Measurements from ENCODE around the gene MTHFD1. TPM values are rescaled to one million over a fixed set of nuclear protein-coding genes. Genes with fewer than 3 reads are reported as not detected.

The MTHFD1 gene
- total RNA-seq, 4 donors from 2014 or later, result 21.5 to 42.0 (median 33.0) TPM

DNA sequence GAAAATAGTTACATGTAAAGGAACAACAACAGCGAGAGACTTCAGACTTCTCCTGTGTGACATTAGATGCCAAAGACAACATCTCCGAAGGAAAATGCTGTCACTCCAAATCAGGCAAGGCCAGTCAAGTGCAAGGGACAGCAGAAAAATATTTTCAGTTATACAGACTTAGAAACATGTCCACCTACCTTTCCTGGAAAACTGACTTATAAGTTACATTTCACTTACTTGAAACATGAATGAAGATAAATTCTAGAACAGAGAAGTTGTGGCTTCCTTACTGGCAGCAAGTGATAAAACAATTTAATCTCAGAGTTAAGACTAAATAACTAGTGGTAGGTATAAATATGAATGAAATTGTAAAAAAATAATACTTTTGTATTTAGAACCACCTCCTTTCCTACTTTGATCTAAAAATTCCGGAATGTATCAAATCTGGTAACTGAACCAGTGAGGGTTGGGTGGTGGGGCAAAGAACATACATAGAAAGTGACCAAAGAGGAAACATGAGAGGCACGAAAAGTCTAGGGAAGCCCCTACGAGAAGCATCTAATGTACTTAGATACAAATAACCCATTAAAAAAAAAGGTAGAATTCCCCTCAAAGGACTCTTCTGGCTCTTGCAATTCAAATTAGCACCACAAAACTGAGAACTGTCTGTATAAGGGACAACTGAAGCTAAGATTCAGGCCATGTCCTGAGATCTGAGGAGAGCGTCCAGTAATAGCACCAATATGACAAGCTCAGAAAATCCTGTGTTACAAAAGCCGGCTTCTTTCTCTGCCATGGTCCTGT, 21.2 kb downstream of the MTHFD1 start:
- H3K27ac ChIP-seq, result no peak overlapping the region
- peaks cover 31% of the 10 kb centered on the region for H3K36me3 ChIP-seq
- H3K4me1 ChIP-seq, result no peaks in the 10 kb centered on the region
- H3K27me3 ChIP-seq, result no peaks in the 10 kb centered on the region
- DNase-seq (ENCODE audit: low spot score in 2 of 2), result no peak
- no peak overlapping the region for H3K4me3 ChIP-seq
- H3K9me3 ChIP-seq, result no peaks in the 10 kb centered on the region
- TF ChIP-seq POLR2AphosphoS5 (IDR thresholded peaks at IDR 0.05), result no peak
- TF ChIP-seq POLR2A (IDR thresholded peaks at IDR 0.05), result no peak
- TF ChIP-seq, protein P1, sequence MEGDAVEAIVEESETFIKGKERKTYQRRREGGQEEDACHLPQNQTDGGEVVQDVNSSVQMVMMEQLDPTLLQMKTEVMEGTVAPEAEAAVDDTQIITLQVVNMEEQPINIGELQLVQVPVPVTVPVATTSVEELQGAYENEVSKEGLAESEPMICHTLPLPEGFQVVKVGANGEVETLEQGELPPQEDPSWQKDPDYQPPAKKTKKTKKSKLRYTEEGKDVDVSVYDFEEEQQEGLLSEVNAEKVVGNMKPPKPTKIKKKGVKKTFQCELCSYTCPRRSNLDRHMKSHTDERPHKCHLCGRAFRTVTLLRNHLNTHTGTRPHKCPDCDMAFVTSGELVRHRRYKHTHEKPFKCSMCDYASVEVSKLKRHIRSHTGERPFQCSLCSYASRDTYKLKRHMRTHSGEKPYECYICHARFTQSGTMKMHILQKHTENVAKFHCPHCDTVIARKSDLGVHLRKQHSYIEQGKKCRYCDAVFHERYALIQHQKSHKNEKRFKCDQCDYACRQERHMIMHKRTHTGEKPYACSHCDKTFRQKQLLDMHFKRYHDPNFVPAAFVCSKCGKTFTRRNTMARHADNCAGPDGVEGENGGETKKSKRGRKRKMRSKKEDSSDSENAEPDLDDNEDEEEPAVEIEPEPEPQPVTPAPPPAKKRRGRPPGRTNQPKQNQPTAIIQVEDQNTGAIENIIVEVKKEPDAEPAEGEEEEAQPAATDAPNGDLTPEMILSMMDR (IDR thresholded peaks at IDR 0.05), result no peak
- TF ChIP-seq EP300 (IDR thresholded peaks at IDR 0.05), result no peak
- WGBS, result 91% methylated on average over 7 of the region's 7 CpGs

DNA sequence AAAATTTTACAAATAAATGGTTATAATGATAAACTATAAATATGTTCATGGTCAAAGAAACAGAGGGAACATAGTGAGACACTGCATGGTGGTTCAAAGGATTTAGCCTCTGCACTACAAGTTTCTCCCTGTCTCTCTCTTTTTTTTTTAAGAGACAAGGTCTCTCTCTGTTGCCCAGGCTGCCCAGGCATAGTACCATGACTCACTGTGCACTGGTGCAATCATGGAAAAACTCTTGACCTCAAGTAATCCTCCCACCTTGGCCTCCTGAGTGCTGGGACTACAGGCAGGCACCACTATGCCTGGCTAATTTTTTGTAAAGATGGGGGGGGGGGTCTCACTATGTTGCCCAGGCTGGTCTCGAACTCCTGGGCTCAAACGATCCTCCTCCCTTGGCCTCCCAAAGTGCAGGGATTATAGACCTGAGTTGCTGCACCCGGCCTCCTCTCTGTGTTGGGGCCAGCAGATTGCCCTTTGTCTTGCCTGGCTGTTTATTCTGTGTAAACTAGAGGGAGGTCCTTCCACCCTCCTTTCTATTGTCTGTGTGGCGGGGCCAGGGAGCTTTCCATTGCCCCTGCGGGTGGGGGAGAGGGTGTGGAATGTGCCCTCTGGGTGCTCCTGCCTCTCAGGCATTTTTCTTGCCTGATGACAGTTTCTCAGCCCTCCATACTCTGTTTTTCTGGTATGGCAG, 22.1 kb downstream of the MTHFD1 start:
- TF ChIP-seq POLR2A (IDR thresholded peaks at IDR 0.05), result no peak
- TF ChIP-seq, protein P1 (IDR thresholded peaks at IDR 0.05), result no peak
- TF ChIP-seq POLR2AphosphoS5 (IDR thresholded peaks at IDR 0.05), result no peak
- no peak for TF ChIP-seq EP300 (IDR thresholded peaks at IDR 0.05)
- H3K4me1 ChIP-seq, result no peaks in the 10 kb centered on the region
- no peak overlapping the region for H3K27ac ChIP-seq
- DNase-seq (ENCODE audit: low spot score in 2 of 2), result no peak
- no peaks in the 10 kb centered on the region for H3K9me3 ChIP-seq
- H3K36me3 ChIP-seq, result peaks cover 27% of the 10 kb centered on the region
- H3K27me3 ChIP-seq, result no peaks in the 10 kb centered on the region
- 92% methylated on average over 5 of the region's 5 CpGs for WGBS
- no peak overlapping the region for H3K4me3 ChIP-seq

DNA sequence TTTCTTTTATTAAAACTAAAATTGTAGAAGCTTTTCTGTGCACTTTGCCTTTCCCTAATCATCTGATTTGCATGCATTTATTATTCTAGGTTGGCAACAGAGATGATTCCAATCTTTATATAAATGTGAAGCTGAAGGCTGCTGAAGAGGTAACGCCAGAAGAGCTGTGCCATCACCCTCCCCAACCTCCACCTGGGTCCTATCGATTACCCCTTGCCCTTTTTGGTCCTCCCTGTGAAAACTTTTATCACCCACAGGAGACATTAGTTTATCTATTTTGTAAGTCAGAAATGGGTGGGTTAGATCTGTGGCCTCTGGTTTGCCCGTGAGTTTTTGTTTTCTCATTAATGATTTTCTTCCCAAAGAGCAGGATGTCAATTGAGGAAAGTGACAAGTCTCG, 22.8 kb downstream of the MTHFD1 start:
- 96% methylated on average over 4 of the region's 4 CpGs for WGBS
- Histone ChIP-seq H3K36me3 (peaks cover 34% of the 10 kb centered on the region), H3K27me3 (no peaks in the 10 kb centered on the region), H3K4me1 (no peaks in the 10 kb centered on the region), H3K9me3 (no peaks in the 10 kb centered on the region), H3K27ac (no peak overlapping the region), H3K4me3 (no peak overlapping the region)
- DNase-seq (ENCODE audit: low spot score in 2 of 2), result no peak
- TF ChIP-seq EP300 (IDR thresholded peaks at IDR 0.05) (no peak), POLR2A (IDR thresholded peaks at IDR 0.05) (no peak), POLR2AphosphoS5 (IDR thresholded peaks at IDR 0.05) (no peak)
- TF ChIP-seq, protein P1 (IDR thresholded peaks at IDR 0.05), result no peak

DNA sequence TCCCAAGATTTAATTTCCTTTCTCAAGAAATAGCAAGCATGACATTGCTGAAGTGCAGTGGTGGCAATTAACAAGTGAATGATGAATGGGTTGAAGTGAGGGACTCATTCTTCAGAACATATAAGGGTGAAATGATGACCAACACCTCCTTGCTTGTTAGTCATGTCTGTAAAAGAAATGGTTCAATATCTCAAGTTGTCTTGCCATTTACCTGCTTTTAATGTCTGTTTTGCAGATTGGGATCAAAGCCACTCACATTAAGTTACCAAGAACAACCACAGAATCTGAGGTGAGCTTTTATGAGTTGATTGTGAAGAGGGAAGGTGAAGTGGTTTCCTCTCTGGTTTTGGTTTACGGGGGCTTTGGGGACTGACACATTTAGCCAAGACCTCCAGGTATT, 24.1 kb downstream of the MTHFD1 start:
- TF ChIP-seq EP300 (IDR thresholded peaks at IDR 0.05) (no peak), POLR2A (IDR thresholded peaks at IDR 0.05) (no peak), POLR2AphosphoS5 (IDR thresholded peaks at IDR 0.05) (no peak)
- TF ChIP-seq, protein P1 (IDR thresholded peaks at IDR 0.05), result no peak
- DNase-seq (ENCODE audit: low spot score in 2 of 2), result no peak
- WGBS, result 93% methylated on average over 1 of the region's 1 CpG
- Histone ChIP-seq H3K9me3 (no peaks in the 10 kb centered on the region), H3K27ac (no peak overlapping the region), H3K4me1 (no peaks in the 10 kb centered on the region), H3K36me3 (peaks cover 37% of the 10 kb centered on the region), H3K27me3 (no peaks in the 10 kb centered on the region), H3K4me3 (no peak overlapping the region)

DNA sequence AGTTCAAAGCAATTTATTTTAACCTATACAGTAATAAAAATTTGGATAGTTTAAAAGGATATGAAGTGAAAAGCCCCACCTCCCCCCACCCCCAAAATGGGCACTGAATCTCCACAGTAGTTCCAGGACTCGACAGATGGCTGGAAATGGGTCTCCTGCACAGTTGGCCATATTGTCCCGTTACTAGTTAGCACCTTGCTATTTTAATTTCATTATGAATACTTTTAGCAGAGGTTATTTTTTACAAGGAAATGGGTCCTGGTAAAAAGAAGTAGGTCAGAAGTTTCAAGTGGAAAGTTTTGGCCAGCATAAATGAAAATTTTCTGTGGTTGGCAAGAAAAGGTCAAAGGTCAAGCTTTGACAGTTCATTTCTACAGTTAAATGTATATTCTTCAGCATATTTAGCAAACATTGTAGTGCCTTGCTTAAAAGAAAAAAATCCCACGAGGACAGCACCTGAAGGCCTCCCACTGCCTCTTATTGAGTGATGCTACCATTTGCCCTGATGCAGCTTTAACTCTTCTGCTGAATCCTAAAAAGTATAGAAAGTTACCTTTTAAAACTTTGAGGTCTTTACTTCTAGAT, 28.3 kb downstream of the MTHFD1 start:
- Histone ChIP-seq H3K27ac (no peak overlapping the region), H3K4me3 (no peak overlapping the region), H3K27me3 (no peaks in the 10 kb centered on the region), H3K36me3 (peaks cover 73% of the 10 kb centered on the region), H3K4me1 (no peaks in the 10 kb centered on the region), H3K9me3 (no peaks in the 10 kb centered on the region)
- TF ChIP-seq EP300 (IDR thresholded peaks at IDR 0.05) (no peak), POLR2A (IDR thresholded peaks at IDR 0.05) (no peak), POLR2AphosphoS5 (IDR thresholded peaks at IDR 0.05) (no peak)
- 87% methylated on average over 3 of the region's 3 CpGs for WGBS
- no peak for DNase-seq (ENCODE audit: low spot score in 2 of 2)

All from suprapubic skin (tissue), 4 donors.